Inflammatory macrophage treated with lipopolysaccharide for 1 hour (primary cell): ENCODE data around the gene MPC2.

Experiments
- DNase-seq, 2 donors: peaks; one replicate each; pipeline ENCODE4 v3.0.0-alpha.2; 2020 to 2022

The MPC2 gene

DNA sequence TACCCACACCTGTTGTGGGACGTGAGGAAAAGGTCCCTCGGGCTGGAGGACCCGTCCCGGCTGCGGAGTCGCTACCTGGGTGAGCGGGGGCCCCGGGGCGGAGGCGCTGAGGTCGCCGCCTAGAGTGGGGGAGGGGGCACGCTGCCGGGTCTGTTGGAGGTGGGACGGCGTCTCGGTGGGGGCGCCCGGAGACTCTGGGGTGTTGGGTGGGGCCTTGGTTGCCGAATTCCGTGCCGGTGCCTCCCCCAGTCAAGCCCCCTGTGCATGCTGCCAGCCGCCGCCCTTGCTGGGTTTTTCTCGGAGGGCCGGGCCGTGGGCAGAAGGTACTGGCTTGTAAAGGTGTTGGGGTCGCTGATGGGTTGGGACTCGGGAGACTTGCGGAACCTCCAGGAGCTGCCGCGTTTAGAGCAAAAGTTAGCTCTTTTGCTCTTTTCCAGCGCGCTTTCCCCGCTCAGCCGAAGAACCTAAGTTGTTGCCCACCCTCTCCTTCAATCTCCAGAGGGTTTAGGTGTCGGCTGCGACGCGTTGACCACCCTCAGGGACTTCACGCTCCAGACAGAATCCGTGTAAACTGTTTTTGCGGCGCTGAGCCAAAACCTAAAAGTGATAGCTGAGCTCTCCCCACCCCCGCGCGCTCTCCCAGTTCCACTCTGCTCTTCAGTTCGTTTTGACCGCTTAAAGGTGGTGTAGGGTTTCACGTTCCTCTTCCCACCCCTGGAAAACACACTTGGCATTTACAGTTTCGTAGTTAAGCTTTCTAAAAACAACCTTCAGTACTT lies at the start of gene MPC2:
Gene MPC2 (minus strand): TSS at position 143 of the 779 bp plus-strand sequence. CDS start 1,231 bp downstream, outside the sequence.
- peak; percentile 43 to 63 for DNase-seq

GRCh38 chr1:167984886-167985489 lies 48.1 kb upstream of the MPC2 start:
- peak; percentile 3 to 73 for DNase-seq

GRCh38 chr1:167983797-167984420 lies 47.0 kb upstream of the MPC2 start:
- peak; percentile 55 to 64 for DNase-seq

- no peak for DNase-seq
Observed at GRCh38 chr1:167981933-167982332, 45.1 kb upstream of the MPC2 start.

GRCh38 chr1:167977245-167977644 lies 40.4 kb upstream of the MPC2 start:
- no peak for DNase-seq

DNA sequence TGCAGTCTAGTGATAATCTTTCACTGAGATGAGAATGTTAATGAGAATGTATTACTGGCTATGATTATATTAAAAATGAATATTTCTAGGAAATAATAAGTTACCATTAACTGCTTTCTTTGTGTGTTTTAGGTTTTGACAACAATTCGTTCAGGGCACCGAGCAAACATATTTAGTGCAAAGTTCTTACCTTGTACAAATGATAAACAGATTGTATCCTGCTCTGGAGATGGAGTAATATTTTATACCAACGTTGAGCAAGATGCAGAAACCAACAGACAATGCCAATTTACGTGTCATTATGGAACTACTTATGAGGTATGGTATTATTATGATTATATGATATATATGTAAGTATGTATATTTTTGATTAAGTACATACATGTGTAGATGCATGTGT lies 37.8 kb upstream of the MPC2 start:
- DNase-seq: no peak

DNA sequence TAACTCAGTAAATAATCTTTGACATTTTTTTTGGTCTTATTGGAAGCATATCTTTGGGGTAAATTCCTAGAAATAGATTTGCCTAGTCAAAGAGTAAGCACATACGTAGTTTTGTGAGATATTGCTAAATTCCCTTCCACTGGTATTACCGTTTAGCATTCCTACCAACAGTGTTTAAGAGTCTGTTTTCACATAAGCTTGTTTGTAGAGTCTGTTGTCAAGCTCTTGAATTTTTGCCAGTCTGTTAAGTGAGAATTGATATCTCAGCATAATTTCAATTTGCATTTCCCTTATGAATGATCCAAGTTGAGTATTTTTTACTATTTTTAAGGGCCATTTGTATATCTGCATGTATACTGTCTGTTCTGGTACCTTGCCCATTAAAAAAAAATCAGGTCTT lies 37.0 kb upstream of the MPC2 start:
- DNase-seq: no peak

GRCh38 chr1:167968569-167968968 lies 31.7 kb upstream of the MPC2 start:
- no peak for DNase-seq

GRCh38 chr1:167966050-167966449 lies 29.2 kb upstream of the MPC2 start:
- no peak for DNase-seq

GRCh38 chr1:167964646-167965045 lies 27.8 kb upstream of the MPC2 start:
- no peak for DNase-seq

DNA sequence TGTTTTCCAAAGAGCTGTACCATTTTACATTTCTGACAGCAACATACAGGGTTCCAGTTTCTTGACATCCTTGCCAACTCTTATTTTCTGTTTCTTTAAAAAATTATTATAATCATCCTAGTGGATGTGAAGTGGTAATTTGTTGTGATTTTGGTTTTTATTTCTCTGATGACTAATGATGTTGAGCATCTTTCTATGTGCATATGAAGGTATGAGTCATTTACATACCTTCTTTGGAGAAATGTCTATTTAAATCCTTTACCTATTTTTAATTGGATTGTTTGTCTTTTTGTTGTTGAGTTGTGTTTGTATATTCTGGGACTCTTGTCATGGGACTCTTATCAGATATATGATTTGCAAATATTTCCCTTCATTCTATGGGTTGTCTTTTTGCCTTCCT lies 20.8 kb upstream of the MPC2 start:
- no peak for DNase-seq

GRCh38 chr1:167955915-167956314 lies 19.0 kb upstream of the MPC2 start:
- DNase-seq: no peak

GRCh38 chr1:167950569-167950968 lies 13.7 kb upstream of the MPC2 start:
- no peak for DNase-seq

DNA sequence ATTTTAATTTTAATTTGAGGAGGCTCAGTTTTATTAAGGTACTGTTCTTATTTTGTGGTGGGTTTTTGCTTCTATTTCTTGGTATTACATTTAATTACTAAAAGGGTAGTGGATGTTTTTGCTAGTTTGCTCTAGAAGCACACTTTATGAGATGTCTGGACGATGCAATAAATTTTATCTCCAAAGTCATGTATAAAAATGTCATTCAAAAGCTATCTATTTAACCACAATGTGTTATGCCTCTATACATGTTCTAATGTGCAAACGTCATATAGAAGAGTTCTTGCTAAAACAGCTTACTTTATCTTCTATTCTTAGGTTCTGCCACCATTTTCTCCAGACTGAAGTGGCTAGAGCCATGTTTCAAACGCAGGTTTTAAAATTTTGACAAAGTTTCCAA lies 12.9 kb upstream of the MPC2 start:
- no peak for DNase-seq

DNA sequence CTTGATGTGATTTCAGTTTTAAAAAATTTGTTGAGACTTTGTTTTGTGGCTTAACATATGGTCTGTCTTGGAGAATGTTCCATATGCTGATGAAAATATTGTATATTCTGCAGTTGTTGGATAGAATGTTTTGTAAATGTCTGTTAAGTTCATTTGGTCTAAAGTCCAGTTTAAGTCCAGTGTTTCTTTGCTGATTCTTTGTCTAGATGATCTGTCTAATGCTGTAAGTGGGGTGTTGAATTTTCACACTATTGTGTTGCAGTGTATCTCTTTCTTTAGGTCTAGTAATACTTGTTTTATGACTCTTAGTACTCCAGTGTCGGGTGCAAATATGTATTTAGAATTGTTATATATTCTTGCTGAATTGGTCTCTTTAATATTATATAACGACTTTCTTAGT lies 10.9 kb upstream of the MPC2 start:
- no peak for DNase-seq

GRCh38 chr1:167943541-167943940 lies 6.7 kb upstream of the MPC2 start:
- no peak for DNase-seq

DNA sequence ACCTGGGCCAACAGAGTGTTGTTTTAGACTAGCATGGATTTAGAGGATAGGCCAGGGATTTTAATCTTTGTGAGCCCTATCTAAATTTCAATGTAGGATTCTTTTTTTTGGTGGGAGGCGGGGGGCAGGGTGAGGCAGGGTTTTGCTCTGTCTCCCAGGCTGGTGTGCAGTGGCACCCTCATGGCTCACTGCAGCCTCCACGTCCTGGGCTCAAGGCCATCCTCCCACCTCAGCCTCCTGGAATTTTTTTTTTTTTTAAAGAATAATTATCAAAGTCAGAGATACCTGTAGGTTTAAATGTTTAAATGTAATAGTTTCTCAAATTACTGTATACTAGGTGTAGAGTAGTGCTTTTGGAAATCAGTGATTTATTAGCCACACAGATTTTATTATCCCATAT lies 3.4 kb upstream of the MPC2 start:
- no peak for DNase-seq

- no peak for DNase-seq
Observed at GRCh38 chr1:167938080-167938636, 1.3 kb upstream of the MPC2 start.

DNA sequence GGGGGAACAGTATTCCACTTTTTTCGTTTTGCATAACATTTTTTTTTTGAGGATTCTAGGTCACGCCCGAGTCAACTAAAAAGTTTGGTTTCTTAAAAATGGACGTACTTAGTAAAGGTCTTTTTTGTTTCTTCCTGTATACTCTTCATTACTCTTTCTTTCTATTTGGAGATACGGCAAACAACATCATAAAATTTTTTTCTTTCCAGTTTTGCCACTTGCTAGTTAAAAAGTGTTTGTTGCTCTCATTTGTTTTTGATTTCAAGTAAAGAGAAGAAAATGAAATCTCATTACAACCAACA lies 788 bp upstream of the MPC2 start:
- no peak for DNase-seq

GRCh38 chr1:167936068-167936929 lies 573 bp downstream of the MPC2 start, which contains the start of gene DCAF6:
Gene DCAF6, plus strand, starts transcription at chr1:167936683. Its CDS starts 229 bp downstream, at chr1:167936912.
- peak; percentile 96 to 97 for DNase-seq

DNA sequence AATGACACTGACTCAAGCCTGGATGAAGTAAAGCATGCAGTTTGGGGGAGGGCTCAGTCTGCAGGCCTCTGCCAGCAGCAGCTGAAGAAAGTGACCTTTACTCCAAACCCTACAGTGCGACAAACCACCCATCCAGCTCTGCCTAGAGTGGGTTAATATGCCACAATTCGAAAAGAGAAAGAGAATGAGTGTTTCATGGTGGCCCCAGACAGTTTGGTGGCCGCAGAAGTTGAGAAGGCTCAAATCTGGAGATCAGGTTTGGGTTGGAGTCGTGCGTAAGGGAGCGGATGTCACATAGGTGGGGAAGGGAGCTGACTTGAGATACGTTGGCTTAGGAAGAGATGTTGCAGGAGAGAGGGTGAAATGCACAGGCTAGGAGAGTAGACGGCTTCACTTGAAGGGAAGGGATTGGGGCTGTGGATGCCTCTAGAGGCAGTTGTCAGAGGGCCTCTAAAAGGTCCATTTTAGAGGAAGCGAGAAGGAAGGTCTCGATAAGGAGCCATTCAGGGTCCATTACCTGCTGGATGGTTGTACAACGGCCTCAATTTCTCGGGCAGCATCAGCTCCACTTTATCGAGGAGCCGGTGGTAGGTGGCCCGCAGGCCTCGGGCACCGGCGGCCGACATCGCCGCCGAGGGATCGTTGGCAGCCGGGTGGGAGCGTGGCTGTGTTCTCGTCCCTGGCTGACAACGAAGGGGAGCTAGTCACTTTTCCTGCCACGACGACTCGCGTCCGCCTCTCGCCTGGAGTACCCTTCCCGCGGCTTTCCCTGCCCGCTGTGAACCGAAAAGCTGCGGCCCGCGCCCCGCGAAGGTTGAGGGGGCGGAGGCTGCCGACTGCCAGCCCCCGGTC lies 1.4 kb downstream of the MPC2 start:
- peak; percentile 28 to 51 for DNase-seq
